GM12878 (cell line): Measurements from ENCODE around the gene TCN1.

Experiments used
- CREB1 ChIP-seq: IDR thresholded peaks from 2 replicates; pipeline ENCODE4 v1.6.1; 2012; ENCODE audit warnings: low read depth, mild to moderate bottlenecking, inconsistent platforms
- DPF2 ChIP-seq: fragments of 450-650 bp; IDR thresholded peaks from 2 replicates; pipeline ENCODE4 v1.6.1; 2017; ENCODE audit warnings: mild to moderate bottlenecking
- JUNB ChIP-seq: IDR thresholded peaks from 2 replicates; pipeline ENCODE4 v1.6.1; 2016; ENCODE audit warnings: antibody characterized with exemption, mild to moderate bottlenecking
- KDM1A ChIP-seq: fragments of 200-600 bp; sonication (generic); IDR thresholded peaks from 2 replicates; pipeline ENCODE4 v1.6.1; 2016; ENCODE audit warnings: borderline replicate concordance
- MYC ChIP-seq: IDR thresholded peaks from 2 replicates; pipeline ENCODE4 v1.6.1; 2011; ENCODE audit warnings: mild to moderate bottlenecking, low read length, moderate library complexity, inconsistent platforms; ENCODE audit not compliant: insufficient read depth, insufficient replicate concordance, insufficient read length, severe bottlenecking
- POLR2A ChIP-seq: IDR thresholded peaks from 2 replicates; pipeline ENCODE4 v1.6.1; 2011; ENCODE audit warnings: low read depth, mild to moderate bottlenecking, low read length
- POLR2AphosphoS5 ChIP-seq: IDR thresholded peaks from 2 replicates; pipeline ENCODE4 v1.6.1; 2011; ENCODE audit warnings: mild to moderate bottlenecking, low read length, inconsistent platforms
- RCOR1 ChIP-seq: conservative IDR thresholded peaks from 2 replicates; pipeline ENCODE4 v1.6.1; 2012; ENCODE audit warnings: low read depth, low read length, improper control_type of control experiment
- REST ChIP-seq: IDR thresholded peaks from 2 replicates; pipeline ENCODE4 v1.6.1; 2012; ENCODE audit warnings: mild to moderate bottlenecking, low read depth, low read length
- TBL1XR1 ChIP-seq: IDR thresholded peaks from 2 replicates; pipeline ENCODE4 v1.6.1; 2012; ENCODE audit warnings: low read depth, low read length, improper control_type of control experiment
- TCF7 ChIP-seq: IDR thresholded peaks from 2 replicates; pipeline ENCODE4 v1.6.1; 2014; ENCODE audit warnings: antibody characterized with exemption, borderline replicate concordance
- YY1 ChIP-seq: IDR thresholded peaks from 2 replicates; pipeline ENCODE4 v1.6.1; 2011; ENCODE audit warnings: low read depth, mild to moderate bottlenecking, low read length
- TF ChIP-seq, protein P1 (sequence below), 3 experiments: IDR thresholded peaks in 2 of 3; conservative IDR thresholded peaks in 1 of 3; 2 replicates each; pipeline ENCODE4 v1.5.1; 2011; ENCODE audit warnings: low read depth in 3 of 3, low read length in 3 of 3, mild to moderate bottlenecking in 3 of 3, control low read depth in 2 of 3, moderate library complexity in 2 of 3, inconsistent platforms in 1 of 3, mixed read lengths in 1 of 3; ENCODE audit not compliant: control insufficient read depth in 2 of 3, insufficient read depth in 1 of 3; ENCODE audit errors: extremely low read depth in 1 of 3
- TF ChIP-seq, protein P2 (sequence below): IDR thresholded peaks from 2 replicates; pipeline ENCODE4 v1.6.1; 2012; ENCODE audit warnings: low read depth, low read length, improper control_type of control experiment

- no peak for TF ChIP-seq TBL1XR1
- no peak for TF ChIP-seq POLR2A
- TF ChIP-seq, protein P1, sequence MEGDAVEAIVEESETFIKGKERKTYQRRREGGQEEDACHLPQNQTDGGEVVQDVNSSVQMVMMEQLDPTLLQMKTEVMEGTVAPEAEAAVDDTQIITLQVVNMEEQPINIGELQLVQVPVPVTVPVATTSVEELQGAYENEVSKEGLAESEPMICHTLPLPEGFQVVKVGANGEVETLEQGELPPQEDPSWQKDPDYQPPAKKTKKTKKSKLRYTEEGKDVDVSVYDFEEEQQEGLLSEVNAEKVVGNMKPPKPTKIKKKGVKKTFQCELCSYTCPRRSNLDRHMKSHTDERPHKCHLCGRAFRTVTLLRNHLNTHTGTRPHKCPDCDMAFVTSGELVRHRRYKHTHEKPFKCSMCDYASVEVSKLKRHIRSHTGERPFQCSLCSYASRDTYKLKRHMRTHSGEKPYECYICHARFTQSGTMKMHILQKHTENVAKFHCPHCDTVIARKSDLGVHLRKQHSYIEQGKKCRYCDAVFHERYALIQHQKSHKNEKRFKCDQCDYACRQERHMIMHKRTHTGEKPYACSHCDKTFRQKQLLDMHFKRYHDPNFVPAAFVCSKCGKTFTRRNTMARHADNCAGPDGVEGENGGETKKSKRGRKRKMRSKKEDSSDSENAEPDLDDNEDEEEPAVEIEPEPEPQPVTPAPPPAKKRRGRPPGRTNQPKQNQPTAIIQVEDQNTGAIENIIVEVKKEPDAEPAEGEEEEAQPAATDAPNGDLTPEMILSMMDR (IDR thresholded peaks at IDR 0.05 in 2 of 3, conservative IDR thresholded peaks at IDR 0.05 in 1 of 3; ENCODE audit: control insufficient read depth in 2 of 3, extremely low read depth in 1 of 3, insufficient read depth in 1 of 3, low read depth in 3 of 3, low read length in 3 of 3) = no peak
- TF ChIP-seq MYC = no peak
- TF ChIP-seq YY1 = no peak
- TF ChIP-seq KDM1A = no peak
- TF ChIP-seq REST = no peak
- TF ChIP-seq DPF2 = no peak
- TF ChIP-seq POLR2AphosphoS5 = no peak
- TF ChIP-seq JUNB = no peak
- TF ChIP-seq, protein P2, sequence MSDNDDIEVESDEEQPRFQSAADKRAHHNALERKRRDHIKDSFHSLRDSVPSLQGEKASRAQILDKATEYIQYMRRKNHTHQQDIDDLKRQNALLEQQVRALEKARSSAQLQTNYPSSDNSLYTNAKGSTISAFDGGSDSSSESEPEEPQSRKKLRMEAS = no peak
- TF ChIP-seq TCF7 = no peak
- no peak for TF ChIP-seq CREB1
- TF ChIP-seq RCOR1 = no peak
Observed at GRCh38 chr11:59847626-59848025, 18.7 kb downstream of the TCN1 start.
